GM19452 (cell line): ENCODE measurements around the gene SF3A2.

Experiments used
- ATAC-seq: cut with Tn5 transposase; IDR thresholded peaks from one replicate; pipeline ENCODE4 v1.9.1; 2021; ENCODE audit not compliant: unreplicated experiment

Gene SF3A2

DNA sequence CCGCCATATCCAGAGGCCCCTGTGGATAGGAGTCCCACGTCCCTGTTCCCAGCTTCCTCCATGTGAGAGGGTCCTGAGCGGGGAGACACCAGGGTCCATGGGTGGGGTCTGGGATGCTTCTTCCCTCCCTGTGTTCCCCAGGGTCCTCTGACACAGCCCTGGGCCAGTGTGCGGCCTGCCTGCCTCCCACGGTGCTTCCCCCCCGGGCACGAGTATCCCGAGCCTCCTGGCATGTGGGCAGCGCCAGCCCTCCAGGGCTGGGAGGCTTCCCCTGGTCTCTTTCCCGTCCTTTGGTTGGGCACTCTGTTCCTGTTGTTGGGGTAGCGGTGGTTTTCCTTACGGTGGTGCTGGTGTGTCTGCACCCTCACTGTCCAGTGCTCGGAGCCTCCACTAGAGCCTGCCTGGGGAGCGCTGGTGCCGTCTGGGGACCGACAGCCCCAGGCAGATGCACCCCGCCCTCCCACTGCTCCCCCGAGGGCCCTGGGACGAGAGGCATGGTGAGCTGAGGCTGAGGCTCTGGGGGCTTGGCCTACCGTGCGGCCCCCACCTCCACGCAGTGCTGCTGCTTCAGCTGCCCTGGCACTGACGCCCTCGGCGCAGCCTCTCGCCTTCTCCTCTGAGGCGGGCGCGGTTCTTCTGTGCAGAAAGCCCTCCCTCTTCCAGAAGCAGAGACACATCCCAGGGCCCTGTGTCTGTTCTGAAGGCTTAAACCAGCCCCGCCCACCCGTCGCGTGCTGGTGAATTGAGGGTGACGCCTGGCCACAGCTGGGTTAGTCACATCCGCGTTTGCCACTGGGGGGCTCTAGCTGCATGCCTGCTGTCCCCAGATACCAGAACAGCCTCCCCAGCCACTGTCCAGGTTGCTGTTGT lies 28.4 kb upstream of the SF3A2 start:
- no peak for ATAC-seq

DNA sequence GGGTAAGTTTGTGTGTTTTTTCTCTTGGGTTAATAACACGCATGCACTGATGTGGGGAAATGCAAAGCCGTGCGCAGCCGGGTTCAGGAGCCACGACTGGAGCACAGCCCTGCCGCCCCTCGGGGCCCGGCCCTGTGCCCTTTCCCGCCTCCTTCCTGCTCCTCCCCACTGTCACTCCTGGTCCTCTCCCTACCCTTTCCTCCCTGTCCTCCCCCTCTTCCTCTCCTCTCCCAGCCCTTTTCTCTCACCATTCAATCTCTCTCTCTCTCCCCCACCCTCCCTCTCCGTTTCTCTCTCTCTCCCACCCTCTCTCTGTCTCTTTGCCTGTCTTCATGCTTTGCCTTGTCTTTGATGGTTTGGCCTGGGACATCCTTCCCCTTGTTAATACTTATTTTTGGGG lies 27.6 kb upstream of the SF3A2 start:
- no peak for ATAC-seq

DNA sequence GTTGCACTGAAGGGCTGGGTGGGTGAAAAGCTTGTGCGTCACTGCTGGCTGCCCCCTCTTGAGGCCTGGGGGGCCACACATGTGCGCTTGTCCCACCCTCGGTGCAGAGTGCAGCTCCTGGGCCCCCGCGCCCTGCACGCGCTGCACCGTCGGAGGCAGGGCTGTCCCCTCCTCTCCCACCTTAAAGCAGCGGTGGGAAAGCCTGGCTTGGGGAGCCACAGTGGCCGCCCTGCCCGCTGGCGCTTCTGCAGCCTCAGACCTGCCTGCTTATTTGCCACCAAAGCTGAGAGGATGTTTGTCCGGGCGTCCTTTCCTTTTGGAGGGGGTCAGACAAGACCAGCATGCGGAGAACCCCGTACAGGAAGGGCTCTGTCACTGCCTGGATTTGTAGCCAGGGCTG lies 27.2 kb upstream of the SF3A2 start:
- no peak for ATAC-seq

DNA sequence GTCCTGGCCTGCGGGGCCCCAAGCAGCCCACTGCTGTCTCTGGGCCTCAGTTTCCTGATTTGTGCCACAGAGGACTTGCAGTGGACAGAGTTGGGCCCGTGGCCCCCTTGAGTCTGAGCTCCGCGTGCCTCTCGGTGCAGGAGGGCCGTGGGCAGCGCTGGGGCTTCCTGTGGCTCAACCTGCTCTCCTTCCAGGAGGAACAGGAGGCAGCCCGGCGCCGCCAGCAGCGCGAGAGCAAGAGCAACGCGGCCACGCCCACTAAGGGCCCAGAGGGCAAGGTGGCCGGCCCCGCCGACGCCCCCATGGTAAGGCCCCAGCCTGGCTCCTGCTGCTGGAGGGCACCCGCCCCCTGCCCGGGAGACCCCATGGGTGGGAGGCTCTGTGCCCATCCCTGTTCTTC lies 26.4 kb upstream of the SF3A2 start:
- no peak for ATAC-seq

DNA sequence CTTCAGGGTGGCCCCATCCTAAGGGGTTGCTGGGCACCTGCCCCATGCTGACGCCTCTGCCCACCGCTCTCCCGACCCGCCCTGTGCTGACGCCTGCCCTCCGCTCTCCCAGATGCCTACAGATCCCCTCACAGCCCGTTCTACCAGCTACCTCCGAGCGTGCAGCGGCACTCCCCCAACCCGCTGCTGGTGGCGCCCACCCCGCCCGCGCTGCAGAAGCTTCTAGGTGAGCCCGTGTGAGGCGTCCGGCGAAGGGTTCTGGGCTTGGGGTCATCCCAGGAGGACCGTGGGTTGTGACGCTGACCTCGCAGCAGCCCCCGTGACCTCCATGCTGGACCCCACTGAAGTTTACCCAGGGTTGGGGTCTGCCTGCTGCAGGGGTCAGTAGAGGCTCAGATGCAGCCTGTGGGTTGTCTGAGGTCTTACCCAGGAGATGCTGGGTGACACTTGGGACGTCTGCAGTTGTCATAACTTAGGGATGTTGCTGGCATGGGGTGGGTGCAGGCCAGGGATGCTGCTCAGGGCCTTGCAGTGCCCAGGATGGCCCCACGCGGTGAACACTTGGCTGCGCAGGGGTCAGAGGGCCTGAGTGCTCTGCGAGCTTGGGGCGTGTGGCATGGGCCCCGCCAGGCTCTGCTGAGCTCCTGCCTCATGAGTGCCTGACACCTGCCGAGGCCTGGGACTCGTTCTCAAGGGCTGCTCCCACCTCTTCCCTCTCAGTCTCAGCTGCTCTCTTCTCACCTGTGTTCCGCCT lies 25.5 kb upstream of the SF3A2 start:
- no peak for ATAC-seq

DNA sequence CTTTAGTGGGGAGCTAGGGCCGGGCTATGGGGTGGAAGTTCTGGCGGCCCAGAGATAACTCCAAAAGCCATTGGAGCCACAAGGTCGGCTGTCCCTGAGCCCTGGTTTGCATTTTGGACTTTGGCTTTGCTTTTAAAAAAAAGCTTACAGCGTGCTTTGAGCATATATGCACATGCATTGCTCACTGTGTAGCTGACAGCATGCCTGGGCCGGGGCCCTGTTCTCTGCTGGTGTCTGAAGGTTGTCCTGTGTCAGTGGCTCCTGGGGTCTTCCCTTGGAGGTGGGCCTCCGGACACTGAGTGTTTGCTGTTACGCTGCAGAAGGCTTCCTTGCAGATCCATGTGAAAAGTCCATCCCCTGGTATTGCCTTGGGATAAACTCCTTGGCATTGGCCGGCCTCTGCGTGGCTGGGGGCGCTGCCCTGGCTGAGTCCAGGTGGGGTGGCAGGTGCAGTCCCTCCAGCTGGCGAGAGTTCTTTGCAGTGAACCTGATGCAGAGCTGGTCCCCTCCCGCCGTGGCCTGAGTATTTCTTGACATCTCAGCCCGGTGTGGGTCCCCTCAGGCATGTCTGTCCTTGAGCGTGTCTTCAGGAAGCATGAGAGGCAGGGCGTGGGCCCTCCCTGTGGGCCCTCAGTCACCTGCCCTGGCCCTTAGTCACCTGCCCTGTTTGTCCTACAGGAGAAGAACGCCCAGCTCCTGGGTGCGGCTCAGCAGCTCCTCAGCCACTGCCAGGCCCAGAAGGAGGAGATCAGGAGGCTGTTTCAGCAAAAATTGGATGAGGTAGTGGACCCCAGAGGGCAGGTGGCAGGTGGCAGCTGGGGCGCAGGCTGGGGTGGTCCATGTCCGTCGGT lies 23.5 kb upstream of the SF3A2 start:
- ATAC-seq: no peak

DNA sequence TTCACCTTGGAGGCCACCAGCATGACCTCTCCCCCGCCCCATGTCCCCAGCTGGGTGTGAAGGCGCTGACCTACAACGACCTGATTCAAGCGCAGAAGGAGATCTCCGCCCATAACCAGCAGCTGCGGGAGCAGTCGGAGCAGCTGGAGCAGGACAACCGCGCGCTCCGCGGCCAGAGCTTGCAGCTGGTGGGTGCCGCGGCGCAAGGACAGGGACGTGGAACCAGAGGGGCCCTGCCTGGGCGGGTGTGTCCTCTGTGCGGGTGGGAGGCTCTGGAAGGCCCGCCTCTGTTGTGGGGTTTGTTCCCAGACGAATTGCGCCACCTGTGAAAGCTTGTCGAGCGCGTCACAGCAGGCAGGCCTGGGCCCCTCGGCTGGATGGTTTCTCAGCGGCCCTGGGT lies 22.8 kb upstream of the SF3A2 start:
- no peak for ATAC-seq

DNA sequence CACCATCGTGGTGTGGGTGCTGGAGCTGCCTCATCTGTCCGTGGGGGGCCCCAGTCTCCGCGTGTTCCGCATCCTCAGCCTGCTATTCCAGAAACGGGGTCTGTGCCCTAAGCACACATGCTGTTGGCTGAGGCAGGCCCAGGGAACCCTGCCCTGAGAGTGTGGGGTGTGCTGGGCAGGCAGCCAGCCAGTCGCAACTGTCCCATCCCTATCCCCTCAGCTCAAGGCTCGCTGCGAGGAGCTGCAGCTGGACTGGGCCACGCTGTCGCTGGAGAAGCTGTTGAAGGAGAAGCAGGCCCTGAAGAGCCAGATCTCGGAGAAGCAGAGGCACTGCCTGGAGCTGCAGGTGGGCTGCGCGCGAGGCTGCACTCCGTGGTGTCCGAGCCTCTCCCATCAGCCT lies 22.4 kb upstream of the SF3A2 start:
- ATAC-seq: no peak

DNA sequence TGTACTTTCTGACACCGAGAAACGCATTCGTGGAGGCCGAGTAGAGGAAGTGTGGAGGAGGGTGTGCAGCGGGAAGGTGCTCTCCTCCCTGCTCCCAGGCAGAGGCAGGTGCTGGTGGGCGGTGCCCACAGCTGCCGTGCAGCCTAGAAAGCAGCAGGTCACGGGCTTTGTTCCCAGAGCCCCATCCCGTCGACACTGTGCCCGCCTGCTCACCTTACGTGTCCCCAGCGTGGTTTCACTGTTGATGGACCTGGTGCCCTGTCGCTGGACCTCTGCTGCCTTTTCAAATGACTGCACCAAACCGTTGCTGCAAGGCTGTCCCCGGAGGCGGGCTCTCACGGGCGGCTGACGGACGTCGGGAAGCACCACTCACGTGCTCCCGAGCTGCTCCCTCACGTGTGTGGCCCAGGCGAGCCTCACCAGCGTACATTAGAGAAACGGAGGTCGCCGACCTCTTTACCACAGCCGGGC lies 21.3 kb upstream of the SF3A2 start:
- no peak for ATAC-seq

DNA sequence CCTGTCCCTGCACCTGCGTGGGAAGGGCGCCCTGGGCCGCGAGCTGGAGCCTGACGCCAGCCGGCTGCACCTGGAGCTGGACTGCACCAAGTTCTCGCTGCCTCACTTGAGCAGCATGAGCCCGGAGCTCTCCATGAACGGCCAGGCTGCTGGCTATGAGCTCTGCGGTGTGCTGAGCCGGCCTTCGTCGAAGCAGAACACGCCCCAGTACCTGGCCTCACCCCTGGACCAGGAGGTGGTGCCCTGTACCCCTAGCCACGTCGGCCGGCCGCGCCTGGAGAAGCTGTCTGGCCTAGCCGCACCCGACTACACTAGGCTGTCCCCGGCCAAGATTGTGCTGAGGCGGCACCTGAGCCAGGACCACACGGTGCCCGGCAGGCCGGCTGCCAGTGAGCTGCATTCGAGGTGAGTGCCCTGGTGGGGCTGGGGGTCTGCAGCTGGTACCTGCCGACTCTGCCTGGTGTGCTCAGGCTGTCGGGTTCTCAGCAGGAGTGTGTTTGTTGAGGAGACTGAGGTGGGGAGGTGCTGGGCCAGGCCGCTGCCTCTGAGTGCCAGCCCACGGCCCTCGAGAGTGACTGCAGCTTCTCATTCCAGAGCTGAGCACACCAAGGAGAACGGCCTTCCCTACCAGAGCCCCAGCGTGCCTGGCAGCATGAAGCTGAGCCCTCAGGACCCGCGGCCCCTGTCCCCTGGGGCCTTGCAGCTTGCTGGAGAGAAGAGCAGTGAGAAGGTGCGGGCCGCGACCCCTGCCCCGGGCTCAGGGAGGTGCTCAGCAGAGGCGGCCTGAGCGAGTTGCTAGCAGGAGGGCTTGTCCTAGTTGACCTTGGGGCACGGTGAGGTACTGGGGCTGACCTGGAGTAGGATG lies 20.0 kb upstream of the SF3A2 start:
- ATAC-seq: no peak

DNA sequence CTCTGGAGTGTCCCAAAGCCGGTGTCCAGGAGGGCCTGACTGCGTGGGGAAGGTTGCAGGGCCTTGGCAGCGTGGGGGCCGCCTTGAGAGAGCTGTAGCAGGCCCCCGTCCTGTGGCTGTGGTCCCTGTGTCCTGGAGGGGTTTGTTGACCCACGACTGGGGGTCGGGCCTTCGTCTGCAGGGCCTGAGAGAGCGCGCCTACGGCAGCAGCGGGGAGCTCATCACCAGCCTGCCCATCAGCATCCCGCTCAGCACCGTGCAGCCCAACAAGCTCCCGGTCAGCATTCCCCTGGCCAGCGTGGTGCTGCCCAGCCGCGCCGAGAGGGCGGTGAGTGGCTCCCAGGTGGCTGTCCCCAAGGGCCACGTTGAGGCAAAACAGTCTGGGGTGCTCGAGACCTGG lies 19.0 kb upstream of the SF3A2 start:
- no peak for ATAC-seq

DNA sequence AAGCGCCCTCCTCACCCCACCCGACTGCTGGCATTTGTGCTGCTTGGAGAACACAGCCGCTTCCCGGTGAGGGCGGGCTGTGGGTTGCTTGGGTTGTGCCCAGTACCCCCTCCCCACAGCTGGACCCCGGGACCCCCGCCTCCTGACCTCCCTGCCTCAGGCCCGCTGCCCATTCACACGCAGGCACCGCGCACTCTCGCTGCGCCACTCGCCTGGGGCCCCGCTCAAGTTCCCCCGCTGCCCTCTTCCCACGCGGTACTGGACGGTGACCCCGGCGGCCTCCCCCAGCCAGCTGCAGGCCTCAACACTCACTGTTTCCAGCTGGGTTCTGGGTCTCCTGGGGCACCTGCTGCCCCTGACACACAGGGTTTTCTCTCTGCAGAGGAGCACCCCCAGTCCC lies 16.9 kb upstream of the SF3A2 start:
- ATAC-seq: no peak

DNA sequence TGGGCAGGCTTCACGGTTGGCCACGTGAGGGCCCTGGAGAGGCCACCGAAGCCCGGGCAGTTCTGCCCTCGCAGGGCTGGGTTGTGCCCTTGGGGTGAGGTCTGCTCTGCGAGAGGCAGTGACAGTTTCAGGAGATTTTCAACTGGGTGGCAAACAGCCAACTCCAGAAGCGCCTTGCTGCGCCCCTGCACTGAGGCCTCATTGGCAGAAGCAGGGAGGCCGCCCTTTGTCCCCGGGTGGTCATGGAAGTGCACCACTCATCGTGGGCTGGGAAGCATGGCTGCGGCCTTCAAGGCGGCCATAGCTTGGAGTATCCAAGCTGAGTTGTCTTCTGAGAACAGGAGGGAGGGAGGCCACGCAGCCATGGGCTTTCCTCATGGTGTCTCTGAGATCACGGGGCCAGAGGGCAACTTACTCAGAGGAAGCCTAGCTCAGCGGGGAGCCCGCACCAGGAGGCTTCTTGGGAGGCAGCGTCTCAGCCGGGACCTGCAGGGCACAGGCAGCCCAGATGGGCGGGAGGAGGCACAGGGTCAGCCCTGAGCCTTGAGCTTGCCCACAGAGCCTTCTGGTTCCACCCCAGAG lies 15.3 kb upstream of the SF3A2 start:
- no peak for ATAC-seq

DNA sequence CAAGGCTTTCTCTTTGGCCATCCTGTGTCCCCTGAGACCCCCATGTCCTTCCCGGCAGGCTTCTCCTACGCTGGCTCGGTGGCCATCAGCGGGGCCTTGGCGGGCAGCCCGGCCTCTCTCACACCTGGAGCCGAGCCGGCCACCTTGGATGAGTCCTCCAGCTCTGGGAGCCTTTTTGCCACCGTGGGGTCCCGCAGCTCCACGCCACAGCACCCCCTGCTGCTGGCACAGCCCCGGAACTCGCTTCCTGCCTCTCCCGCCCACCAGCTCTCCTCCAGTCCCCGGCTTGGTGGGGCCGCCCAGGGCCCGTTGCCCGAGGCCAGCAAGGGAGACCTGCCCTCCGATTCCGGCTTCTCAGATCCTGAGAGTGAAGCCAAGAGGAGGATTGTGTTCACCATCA lies 14.7 kb upstream of the SF3A2 start:
- ATAC-seq: no peak

DNA sequence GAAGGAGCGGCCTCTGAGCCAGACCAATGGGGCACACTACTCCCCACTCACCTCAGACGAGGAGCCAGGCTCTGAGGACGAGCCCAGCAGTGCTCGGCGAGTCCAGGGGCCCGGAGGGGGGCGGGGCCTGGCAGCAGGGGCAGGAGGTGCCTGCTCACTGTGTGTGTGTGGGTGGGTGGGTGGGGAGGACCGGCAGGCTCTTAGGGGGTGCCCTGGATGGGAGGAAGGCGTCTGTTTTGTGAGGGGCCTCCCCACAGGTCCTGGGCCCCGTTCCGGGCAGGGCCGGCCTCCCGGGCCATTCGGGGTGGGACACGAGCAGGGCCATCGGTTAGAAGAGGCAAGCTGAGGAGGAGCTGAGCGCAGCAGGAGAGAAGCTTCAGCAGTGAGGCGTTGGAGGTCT lies 13.2 kb upstream of the SF3A2 start:
- no peak for ATAC-seq

DNA sequence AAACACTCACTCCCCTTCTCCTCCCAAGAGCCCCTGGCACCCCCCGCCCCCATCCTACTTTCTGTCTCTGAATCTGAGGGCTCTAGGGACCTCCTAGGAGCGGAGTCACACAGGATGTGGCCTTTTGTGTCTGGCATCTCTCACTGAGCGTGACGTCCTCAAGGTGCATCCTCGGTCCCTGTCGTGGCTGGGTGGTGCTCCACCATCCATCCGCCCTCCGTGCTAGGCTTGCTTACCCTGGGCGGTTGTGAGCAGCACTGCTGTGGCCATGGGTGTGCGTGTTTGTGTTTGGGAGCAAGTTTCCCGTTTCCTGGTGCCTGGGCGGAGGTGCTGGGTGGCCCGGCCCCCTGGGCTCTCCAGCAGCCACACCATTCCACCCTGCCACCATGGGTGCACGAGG lies 12.7 kb upstream of the SF3A2 start:
- ATAC-seq: no peak

DNA sequence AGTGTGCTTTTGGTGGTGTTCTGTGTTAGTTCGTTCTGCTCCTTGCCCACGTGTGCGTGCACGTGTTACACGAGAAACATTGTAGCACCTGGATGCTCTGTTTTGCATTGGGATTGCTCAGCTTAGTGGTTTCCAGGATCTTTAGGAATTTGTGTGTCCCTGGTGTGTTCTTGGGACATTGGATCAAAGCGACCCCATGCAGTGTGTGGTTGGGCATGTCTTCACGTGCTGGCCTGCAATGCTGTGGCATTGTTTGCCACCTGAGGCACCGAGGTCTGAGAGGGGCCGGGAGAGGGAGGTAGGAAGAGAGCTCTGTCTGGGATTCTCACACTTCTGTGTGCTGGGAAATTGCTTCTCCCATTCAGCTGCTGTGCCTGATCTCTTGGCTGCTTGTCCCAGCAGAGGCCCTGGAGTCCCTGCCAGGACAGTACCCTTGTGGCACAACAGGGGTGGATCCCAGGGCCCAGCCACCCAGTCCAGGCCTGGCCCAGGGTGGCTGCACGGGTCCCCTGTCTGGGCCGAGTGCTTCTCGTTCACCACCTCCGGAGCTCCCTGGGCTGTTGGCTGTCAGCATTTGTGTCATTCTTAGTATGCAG lies 11.8 kb upstream of the SF3A2 start:
- no peak for ATAC-seq

DNA sequence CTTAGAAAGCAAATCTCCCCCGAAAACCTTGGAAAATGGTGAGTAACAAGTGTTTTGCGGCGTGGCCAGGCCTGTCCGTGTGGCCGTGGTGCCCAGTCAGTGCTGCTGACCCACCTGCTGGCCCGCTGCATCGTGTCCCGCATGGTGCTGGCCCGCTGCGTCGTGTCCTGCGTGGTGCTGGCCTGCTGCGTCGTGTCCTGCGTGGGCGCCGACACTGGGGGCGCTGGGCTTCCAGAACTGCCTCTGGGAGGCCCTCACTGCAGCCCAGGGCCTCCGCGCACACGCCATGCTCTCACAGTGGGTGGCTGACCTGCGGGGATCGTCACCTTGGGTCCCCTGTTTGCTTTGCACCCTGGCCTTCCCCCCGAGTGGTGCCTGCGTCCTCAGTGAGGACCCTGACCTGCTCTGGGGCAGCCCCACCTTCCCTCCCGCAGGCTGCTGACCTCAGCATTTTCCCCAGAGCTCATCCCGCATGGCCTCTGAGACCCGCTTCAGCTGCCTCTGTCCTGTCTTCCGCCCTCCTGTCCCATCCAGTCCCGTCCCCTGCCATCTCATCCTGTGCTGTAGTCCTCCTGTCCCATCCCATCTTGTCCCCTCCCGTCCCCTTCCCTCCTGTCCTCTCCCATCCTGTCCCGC lies 11.1 kb upstream of the SF3A2 start:
- no peak for ATAC-seq
